Stimulated activated CD4-positive, alpha-beta T cell treated with anti-CD3 and anti-CD28 coated beads, Interleukin-1b, Interleukin-23, amount 100 ng/mL, for 24 hours (primary cell): Measurements from ENCODE around the gene CMSS1.

Experiments used
- DNase-seq, 4 experiments: peaks; one replicate each; pipeline ENCODE4 v3.0.0-alpha.2; 2020; ENCODE audit warnings: low read depth in 4 of 4, low spot score in 1 of 4

Gene CMSS1

GRCh38 chr3:99899603-99900002 is 81.9 kb downstream of the CMSS1 start:
- DNase-seq: no peak

GRCh38 chr3:99900248-99900647 is 82.6 kb downstream of the CMSS1 start:
- no peak for DNase-seq

GRCh38 chr3:99901200-99901926 is 83.7 kb downstream of the CMSS1 start:
- no peak for DNase-seq

- no peak for DNase-seq
Observed at GRCh38 chr3:99902091-99902490, 84.4 kb downstream of the CMSS1 start.

- DNase-seq: no peak
Observed at GRCh38 chr3:99903869-99904268, 86.2 kb downstream of the CMSS1 start.

GRCh38 chr3:99907959-99908544 is 90.4 kb downstream of the CMSS1 start:
- DNase-seq: no peak

- DNase-seq: no peak
Observed at GRCh38 chr3:99909714-99910495, 92.2 kb downstream of the CMSS1 start.

- no peak for DNase-seq
Observed at GRCh38 chr3:99910752-99911290, 93.2 kb downstream of the CMSS1 start.

- no peak for DNase-seq
Observed at GRCh38 chr3:99911433-99911832, 93.8 kb downstream of the CMSS1 start.

- DNase-seq: no peak
Observed at GRCh38 chr3:99915906-99916432, 98.3 kb downstream of the CMSS1 start.

- DNase-seq: no peak
Observed at GRCh38 chr3:99918715-99919114, 101.1 kb downstream of the CMSS1 start.

GRCh38 chr3:99919694-99920093 is 102.0 kb downstream of the CMSS1 start:
- no peak for DNase-seq

GRCh38 chr3:99920481-99921376 is 103.1 kb downstream of the CMSS1 start:
- DNase-seq: no peak

GRCh38 chr3:99921377-99921695 is 103.7 kb downstream of the CMSS1 start:
- DNase-seq: no peak

GRCh38 chr3:99921986-99922385 is 104.3 kb downstream of the CMSS1 start:
- no peak for DNase-seq

GRCh38 chr3:99923873-99924272 is 106.2 kb downstream of the CMSS1 start:
- no peak for DNase-seq

GRCh38 chr3:99925584-99926230 is 108.0 kb downstream of the CMSS1 start:
- DNase-seq: no peak

- no peak for DNase-seq
Observed at GRCh38 chr3:99927671-99928457, 110.2 kb downstream of the CMSS1 start.
